Right lobe of liver (tissue), 4 donors: ENCODE measurements around the gene REG4.

Experiments used
- CTCF ChIP-seq, 4 donors: fragments of 200-600 bp in 3 of 4; fragments of 450-650 bp in 1 of 4; IDR thresholded peaks; one replicate each; pipeline versions ENCODE4 v1.5.1 to v1.8.0; 2016 to 2022; ENCODE audit warnings: antibody characterized with exemption in 4 of 4, mild to moderate bottlenecking in 2 of 4
- POLR2A ChIP-seq: fragments of 450-650 bp; IDR thresholded peaks from one replicate; pipeline ENCODE4 v1.6.1; 2017; ENCODE audit warnings: antibody characterized with exemption, mild to moderate bottlenecking
- donor health status: DM: no; HTN: no; CAD: no.
- donor health status: DM: no; HTN: no; CAD: no.
- donor health status: DM: no; HTN: yes; CAD: no.

DNA sequence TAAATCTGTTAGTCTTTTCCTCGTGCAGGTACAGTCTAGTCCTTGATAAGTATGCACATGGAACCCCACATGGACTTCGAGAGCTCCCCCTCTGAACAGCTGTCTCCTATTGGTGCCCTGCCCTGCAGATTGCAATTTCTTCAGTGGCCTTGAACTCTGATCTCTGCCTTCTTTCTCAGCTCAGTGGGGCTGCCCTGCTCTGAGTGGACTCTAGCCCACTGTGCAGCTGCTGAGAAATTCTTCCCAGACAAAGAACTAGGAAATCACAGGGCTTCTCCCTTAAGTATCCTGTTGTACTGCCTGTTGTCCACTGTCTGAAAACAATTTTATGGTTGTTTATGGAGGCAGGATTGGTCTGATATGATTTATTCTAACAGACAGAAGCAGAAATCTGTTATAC is 46.9 kb upstream of the REG4 start:
- no peak for TF ChIP-seq CTCF (IDR thresholded peaks at IDR 0.05)
- no peak for TF ChIP-seq POLR2A
